Right atrium auricular region (tissue), 2 donors: Measurements from ENCODE around the gene EDEM3. TPM values are rescaled to one million over a fixed set of nuclear protein-coding genes. Genes with fewer than 3 reads are reported as not detected.
"Not testable (repeated sequence)": the region's sequence is repeated elsewhere in the genome, so short reads cannot be mapped to it uniquely, and the experiment has no call there.

ENCODE experiments used
- DNase-seq: peaks from one replicate; pipeline ENCODE4 v3.0.0-alpha.2; 2019; ENCODE audit warnings: low spot score
- H3K27ac ChIP-seq, 2 donors: fragments of 200-600 bp; sonication (generic); 1 replicate in 1 of 2; 2 replicates in 1 of 2; pipeline ENCODE4 v1.5.1; 2016 to 2019
- H3K27me3 ChIP-seq, 2 donors: fragments of 200-600 bp; sonication (generic); one replicate each; pipeline versions ENCODE4 v1.5.1 to v1.6.0; 2017 to 2019
- H3K36me3 ChIP-seq: fragments of 200-600 bp; sonication (generic); one replicate; pipeline ENCODE4 v1.5.1; 2016
- H3K4me1 ChIP-seq, 2 donors: fragments of 200-600 bp; sonication (generic); one replicate each; pipeline versions ENCODE4 v1.5.1 to v1.6.0; 2017 to 2019
- H3K4me3 ChIP-seq, 2 donors: fragments of 200-600 bp; sonication (generic); 1 replicate in 1 of 2; 2 replicates in 1 of 2; pipeline ENCODE4 v1.5.1; 2017 to 2019; ENCODE audit warnings: mild to moderate bottlenecking in 1 of 2, moderate library complexity in 1 of 2
- H3K9me3 ChIP-seq, 2 donors: fragments of 200-600 bp; sonication (generic); one replicate each; pipeline ENCODE4 v1.5.1; 2019
- total RNA-seq, 2 donors: library from RNA; depleted of rRNA; stranded (reverse); fragments of >200 nt; gene quantifications; one replicate each; pipeline ENCODE4 v1.1.0, GENCODE V29; 2016
- TF ChIP-seq, protein P1 (sequence below), 2 donors: fragments of 200-600 bp; sonication (generic); IDR thresholded peaks; one replicate each; pipeline ENCODE4 v1.5.1; 2019; ENCODE audit warnings: antibody characterized with exemption in 2 of 2

The EDEM3 gene
- total RNA-seq, 2 donors from 2014 or later = 18.1 to 30.0 TPM

DNA sequence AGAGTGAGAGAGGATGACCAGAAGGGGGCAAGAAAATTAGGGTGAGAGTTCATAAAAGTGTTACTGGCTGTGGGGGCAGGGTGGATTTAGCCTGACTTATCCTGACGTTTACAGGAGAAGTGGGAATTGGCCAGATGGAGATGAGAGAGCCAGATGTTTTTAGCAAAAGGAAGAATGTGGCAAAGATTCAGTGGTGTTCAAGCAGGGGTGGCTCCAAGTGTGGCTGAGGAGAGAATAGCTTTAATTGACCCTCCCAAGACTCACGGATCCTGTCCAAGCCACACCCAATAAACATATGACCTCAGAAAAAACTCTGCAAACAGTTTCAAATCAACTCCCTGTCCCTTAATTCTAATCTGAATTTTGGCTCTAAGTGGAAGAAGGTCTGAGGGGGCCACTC lies 35.2 kb upstream of the EDEM3 start:
- no peak overlapping the region for H3K27ac ChIP-seq
- no peaks in the 10 kb centered on the region for H3K27me3 ChIP-seq
- H3K4me1 ChIP-seq = peaks cover 0 to 21% of the 10 kb centered on the region in 2 donors
- peaks cover 10% of the 10 kb centered on the region for H3K36me3 ChIP-seq
- DNase-seq = no peak
- peaks cover 0 to 2% of the 10 kb centered on the region in 2 donors for H3K9me3 ChIP-seq
- H3K4me3 ChIP-seq = no peak overlapping the region
- TF ChIP-seq, protein P1, sequence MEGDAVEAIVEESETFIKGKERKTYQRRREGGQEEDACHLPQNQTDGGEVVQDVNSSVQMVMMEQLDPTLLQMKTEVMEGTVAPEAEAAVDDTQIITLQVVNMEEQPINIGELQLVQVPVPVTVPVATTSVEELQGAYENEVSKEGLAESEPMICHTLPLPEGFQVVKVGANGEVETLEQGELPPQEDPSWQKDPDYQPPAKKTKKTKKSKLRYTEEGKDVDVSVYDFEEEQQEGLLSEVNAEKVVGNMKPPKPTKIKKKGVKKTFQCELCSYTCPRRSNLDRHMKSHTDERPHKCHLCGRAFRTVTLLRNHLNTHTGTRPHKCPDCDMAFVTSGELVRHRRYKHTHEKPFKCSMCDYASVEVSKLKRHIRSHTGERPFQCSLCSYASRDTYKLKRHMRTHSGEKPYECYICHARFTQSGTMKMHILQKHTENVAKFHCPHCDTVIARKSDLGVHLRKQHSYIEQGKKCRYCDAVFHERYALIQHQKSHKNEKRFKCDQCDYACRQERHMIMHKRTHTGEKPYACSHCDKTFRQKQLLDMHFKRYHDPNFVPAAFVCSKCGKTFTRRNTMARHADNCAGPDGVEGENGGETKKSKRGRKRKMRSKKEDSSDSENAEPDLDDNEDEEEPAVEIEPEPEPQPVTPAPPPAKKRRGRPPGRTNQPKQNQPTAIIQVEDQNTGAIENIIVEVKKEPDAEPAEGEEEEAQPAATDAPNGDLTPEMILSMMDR (IDR thresholded peaks at IDR 0.05) = no peak

DNA sequence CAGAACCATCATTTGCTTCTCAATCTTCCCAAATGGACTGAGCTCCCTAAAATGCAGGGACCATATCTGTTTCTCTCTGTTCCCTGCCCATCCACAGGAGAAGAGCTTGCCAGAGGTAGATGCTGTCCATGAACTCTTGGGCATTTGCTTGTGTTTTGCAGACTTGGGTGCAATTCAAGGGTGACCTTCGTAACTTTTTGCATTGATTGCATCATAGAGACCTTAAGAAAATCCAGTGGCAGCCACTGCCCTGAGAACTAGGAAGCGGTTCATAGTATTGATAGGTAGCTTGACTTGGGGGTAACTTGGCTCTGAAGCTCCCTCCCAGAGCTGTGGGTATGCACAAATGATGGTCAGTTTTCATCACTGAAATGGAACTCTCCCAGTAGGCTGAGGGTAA lies 34.3 kb upstream of the EDEM3 start:
- Histone ChIP-seq H3K4me3 (no peak overlapping the region), H3K9me3 (peaks cover 0 to 11% of the 10 kb centered on the region in 2 donors), H3K36me3 (peaks cover under 1% of the 10 kb centered on the region), H3K4me1 (peaks cover 0 to 21% of the 10 kb centered on the region in 2 donors), H3K27me3 (no peaks in the 10 kb centered on the region), H3K27ac (no peak overlapping the region)
- DNase-seq = no peak
- TF ChIP-seq, protein P1 (IDR thresholded peaks at IDR 0.05) = no peak

DNA sequence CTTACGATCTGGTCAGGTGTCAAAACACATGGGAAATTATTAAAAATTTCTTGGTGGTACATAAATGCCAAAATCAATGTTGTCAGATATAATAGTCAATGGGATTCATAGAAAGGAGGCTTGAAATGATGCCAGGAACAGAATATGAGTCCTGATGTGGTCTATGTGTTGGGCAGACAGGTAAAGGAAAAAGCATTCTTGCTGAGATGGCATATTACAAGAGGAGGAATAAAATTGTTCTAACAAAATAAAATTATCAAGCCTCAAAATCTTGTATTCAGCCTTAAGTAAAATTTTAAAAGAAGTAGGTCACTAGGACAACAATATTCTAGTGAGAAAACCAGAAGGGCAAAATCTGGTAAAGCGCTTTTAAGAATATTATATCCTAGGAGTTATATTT lies 30.9 kb upstream of the EDEM3 start:
- no peak for DNase-seq
- TF ChIP-seq, protein P1 (IDR thresholded peaks at IDR 0.05) = no peak
- Histone ChIP-seq H3K4me1 (no peaks in the 10 kb centered on the region), H3K27me3 (no peaks in the 10 kb centered on the region), H3K4me3 (no peak overlapping the region), H3K27ac (no peak overlapping the region), H3K9me3 (peaks cover 0 to 22% of the 10 kb centered on the region in 2 donors), H3K36me3 (no peaks in the 10 kb centered on the region)

DNA sequence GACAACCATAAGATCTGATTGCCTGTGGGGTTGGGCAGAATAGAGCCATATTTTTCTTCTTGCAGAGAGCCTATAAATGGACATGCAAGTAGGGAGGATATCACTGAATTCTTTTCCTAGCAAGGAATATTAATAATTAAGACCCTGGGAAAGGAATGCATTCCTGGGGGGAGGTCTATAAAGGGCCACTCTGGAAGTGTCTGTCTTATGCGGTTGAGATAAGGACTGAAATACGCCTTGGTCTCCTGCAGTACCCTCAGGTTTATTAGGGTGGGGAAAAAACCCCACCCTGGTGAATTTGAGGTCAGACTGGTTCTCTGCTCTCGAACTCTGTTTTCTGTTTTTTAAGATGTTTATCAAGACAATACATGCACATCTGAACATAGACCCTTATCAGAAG lies 29.1 kb upstream of the EDEM3 start:
- H3K27me3 ChIP-seq, DNase-seq, H3K36me3 ChIP-seq, H3K27ac ChIP-seq, H3K4me3 ChIP-seq, H3K4me1 ChIP-seq: not testable (repeated sequence)
- peaks cover 0 to 22% of the 10 kb centered on the region in 2 donors for H3K9me3 ChIP-seq

DNA sequence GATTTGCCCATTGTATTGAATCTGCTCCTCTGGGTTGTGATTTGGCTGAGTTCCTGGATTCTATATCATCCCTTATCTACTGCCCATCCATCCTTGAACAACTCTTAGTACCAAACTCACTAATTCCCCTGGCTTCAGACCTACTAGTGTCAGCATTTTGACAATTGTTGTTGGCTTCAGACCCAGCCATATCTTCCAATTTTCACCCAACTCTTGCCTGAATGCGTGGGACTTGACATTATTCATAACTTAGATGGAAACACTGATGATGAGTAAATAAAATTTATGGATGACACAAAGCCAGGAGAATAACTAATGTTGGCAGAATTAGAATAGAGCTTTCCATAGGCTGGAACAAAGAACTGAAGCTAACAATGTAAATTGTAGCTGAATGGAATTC lies 27.3 kb upstream of the EDEM3 start:
- no peaks in the 10 kb centered on the region for H3K27me3 ChIP-seq
- H3K4me1 ChIP-seq = no peaks in the 10 kb centered on the region
- TF ChIP-seq, protein P1 (IDR thresholded peaks at IDR 0.05) = no peak
- no peaks in the 10 kb centered on the region for H3K36me3 ChIP-seq
- no peak overlapping the region for H3K4me3 ChIP-seq
- no peak for DNase-seq
- H3K9me3 ChIP-seq = peaks cover 0 to 22% of the 10 kb centered on the region in 2 donors
- no peak overlapping the region for H3K27ac ChIP-seq

DNA sequence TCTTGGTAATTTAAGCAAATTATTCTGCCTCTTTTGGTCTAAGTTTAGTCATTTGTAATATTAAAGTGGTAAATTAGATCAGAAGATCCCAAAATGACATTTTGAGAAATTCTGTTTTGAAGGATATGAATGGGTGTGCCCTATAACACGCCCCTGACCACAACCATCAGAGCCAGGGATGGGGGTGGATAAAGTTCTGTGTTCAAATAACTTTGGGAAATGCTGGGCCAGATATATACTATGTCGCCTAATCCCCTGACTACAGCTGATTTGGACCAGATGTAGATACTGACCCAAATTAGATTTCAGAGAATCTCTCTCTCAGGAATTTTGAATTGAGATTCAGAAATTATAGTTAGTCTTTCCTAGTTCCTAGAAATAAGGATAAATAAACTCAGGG lies 21.2 kb upstream of the EDEM3 start:
- Histone ChIP-seq H3K36me3 (no peaks in the 10 kb centered on the region), H3K4me1 (no peaks in the 10 kb centered on the region), H3K27me3 (no peaks in the 10 kb centered on the region), H3K9me3 (no peaks in the 10 kb centered on the region), H3K4me3 (no peak overlapping the region), H3K27ac (no peak overlapping the region)
- TF ChIP-seq, protein P1 (IDR thresholded peaks at IDR 0.05) = no peak
- no peak for DNase-seq
